ENCODE measurements around the gene CEP41. TPM values are rescaled to one million over a fixed set of nuclear protein-coding genes. Genes with fewer than 3 reads are reported as not detected.

Gene CEP41
- total and polyA plus RNA-seq, 10 of the 15 experiments (the other 5 are each of a cell fraction or from before 2014, with no cell fraction given): 11.4 to 43.0 (median 24.7) TPM

DNA sequence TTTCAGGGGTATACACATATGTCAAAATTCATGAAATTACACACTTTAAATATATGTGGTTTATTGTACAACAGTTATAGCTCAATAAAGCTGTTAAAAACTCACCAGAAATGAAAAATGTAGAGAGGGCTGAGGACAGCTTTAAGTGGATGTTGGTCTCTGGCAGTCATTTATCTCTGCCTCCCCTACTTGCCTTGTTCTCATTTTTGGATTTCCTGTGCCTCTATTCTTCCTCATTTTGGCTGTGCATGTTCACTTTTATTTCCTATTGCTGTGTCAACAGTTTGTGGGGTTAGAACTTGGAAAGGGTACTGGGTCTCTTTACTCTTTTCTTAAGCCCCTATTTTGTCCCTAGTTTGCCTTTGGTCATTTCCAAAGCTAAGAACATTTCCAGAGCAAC lies 32.5 kb upstream of the CEP41 start:
- BruUV-seq (replicated peaks): no TSS peak
- SMC1A ChIA-PET (ENCODE audit: uncharacterized antibody, unreplicated experiment): interaction anchor here (1.1 to 1.6 kb wide), 3 partner anchors 10 to 16 kb away, joined by 4 to 7 read pairs (median 4); no protein-coding TSS in a partner anchor
- H3K36me3 ChIP-seq (ENCODE audit: control insufficient read depth in 2 of 2, insufficient read depth in 2 of 2, low read length in 1 of 2): no peaks in the 10 kb centered on the region
- ATAC-seq (no peak), DNase-seq (ENCODE audit: low read depth, low spot score) (no peak), FAIRE-seq (no peak)
- no peak overlapping the region for H3K27ac ChIP-seq (ENCODE audit: control insufficient read depth, insufficient read depth)
- no peaks in the 10 kb centered on the region for H3K9me3 ChIP-seq (replicated peaks; ENCODE audit: control insufficient read depth, insufficient read depth, low read length)
- no peak overlapping the region for H3K4me3 ChIP-seq
- no peak overlapping the region; the same call in 1 of the 2 replicates for H2AFZ ChIP-seq (ENCODE audit: control insufficient read depth, low read depth, low read length)
- H3K4me1 ChIP-seq (ENCODE audit: control insufficient read depth, insufficient read depth, low read length): peaks cover 11% of the 10 kb centered on the region; the same call in 1 of the 2 replicates
- no peaks in the 10 kb centered on the region for H3K79me2 ChIP-seq (ENCODE audit: control insufficient read depth, insufficient read depth, low read length)
- RAD21 ChIA-PET (ENCODE audit: unreplicated experiment): interaction anchor here (1.5 kb wide), 1 partner anchor 10 kb away, joined by 3 read pairs; no protein-coding TSS in a partner anchor
- H3K4me2 ChIP-seq (ENCODE audit: control insufficient read depth, insufficient read depth): no peak overlapping the region; the same call in 1 of the 2 replicates
- TF ChIP-seq TAF1 (IDR thresholded peaks at IDR 0.05; ENCODE audit: borderline replicate concordance, low read depth, low read length): no peak
- TF ChIP-seq, protein P1, sequence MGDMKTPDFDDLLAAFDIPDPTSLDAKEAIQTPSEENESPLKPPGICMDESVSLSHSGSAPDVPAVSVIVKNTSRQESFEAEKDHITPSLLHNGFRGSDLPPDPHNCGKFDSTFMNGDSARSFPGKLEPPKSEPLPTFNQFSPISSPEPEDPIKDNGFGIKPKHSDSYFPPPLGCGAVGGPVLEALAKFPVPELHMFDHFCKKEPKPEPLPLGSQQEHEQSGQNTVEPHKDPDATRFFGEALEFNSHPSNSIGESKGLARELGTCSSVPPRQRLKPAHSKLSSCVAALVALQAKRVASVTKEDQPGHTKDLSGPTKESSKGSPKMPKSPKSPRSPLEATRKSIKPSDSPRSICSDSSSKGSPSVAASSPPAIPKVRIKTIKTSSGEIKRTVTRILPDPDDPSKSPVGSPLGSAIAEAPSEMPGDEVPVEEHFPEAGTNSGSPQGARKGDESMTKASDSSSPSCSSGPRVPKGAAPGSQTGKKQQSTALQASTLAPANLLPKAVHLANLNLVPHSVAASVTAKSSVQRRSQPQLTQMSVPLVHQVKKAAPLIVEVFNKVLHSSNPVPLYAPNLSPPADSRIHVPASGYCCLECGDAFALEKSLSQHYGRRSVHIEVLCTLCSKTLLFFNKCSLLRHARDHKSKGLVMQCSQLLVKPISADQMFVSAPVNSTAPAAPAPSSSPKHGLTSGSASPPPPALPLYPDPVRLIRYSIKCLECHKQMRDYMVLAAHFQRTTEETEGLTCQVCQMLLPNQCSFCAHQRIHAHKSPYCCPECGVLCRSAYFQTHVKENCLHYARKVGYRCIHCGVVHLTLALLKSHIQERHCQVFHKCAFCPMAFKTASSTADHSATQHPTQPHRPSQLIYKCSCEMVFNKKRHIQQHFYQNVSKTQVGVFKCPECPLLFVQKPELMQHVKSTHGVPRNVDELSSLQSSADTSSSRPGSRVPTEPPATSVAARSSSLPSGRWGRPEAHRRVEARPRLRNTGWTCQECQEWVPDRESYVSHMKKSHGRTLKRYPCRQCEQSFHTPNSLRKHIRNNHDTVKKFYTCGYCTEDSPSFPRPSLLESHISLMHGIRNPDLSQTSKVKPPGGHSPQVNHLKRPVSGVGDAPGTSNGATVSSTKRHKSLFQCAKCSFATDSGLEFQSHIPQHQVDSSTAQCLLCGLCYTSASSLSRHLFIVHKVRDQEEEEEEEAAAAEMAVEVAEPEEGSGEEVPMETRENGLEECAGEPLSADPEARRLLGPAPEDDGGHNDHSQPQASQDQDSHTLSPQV (IDR thresholded peaks at IDR 0.05): no peak
- no peak for TF ChIP-seq CREB1 (IDR thresholded peaks at IDR 0.05; ENCODE audit: low read depth)
- TF ChIP-seq ZNF217 (IDR thresholded peaks at IDR 0.05): no peak
- TF ChIP-seq, protein P2, sequence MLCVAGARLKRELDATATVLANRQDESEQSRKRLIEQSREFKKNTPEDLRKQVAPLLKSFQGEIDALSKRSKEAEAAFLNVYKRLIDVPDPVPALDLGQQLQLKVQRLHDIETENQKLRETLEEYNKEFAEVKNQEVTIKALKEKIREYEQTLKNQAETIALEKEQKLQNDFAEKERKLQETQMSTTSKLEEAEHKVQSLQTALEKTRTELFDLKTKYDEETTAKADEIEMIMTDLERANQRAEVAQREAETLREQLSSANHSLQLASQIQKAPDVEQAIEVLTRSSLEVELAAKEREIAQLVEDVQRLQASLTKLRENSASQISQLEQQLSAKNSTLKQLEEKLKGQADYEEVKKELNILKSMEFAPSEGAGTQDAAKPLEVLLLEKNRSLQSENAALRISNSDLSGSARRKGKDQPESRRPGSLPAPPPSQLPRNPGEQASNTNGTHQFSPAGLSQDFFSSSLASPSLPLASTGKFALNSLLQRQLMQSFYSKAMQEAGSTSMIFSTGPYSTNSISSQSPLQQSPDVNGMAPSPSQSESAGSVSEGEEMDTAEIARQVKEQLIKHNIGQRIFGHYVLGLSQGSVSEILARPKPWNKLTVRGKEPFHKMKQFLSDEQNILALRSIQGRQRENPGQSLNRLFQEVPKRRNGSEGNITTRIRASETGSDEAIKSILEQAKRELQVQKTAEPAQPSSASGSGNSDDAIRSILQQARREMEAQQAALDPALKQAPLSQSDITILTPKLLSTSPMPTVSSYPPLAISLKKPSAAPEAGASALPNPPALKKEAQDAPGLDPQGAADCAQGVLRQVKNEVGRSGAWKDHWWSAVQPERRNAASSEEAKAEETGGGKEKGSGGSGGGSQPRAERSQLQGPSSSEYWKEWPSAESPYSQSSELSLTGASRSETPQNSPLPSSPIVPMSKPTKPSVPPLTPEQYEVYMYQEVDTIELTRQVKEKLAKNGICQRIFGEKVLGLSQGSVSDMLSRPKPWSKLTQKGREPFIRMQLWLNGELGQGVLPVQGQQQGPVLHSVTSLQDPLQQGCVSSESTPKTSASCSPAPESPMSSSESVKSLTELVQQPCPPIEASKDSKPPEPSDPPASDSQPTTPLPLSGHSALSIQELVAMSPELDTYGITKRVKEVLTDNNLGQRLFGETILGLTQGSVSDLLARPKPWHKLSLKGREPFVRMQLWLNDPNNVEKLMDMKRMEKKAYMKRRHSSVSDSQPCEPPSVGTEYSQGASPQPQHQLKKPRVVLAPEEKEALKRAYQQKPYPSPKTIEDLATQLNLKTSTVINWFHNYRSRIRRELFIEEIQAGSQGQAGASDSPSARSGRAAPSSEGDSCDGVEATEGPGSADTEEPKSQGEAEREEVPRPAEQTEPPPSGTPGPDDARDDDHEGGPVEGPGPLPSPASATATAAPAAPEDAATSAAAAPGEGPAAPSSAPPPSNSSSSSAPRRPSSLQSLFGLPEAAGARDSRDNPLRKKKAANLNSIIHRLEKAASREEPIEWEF (IDR thresholded peaks at IDR 0.05; ENCODE audit: insufficient replicate concordance, low read depth, low read length): no peak
- TF ChIP-seq BRCA1 (IDR thresholded peaks at IDR 0.05; ENCODE audit: low read depth, low read length): no peak
- in situ Hi-C loops (cut with MboI) (no loop called here), intact Hi-C loops (cut with micrococcal nuclease; ENCODE audit: unreplicated experiment) (no loop called here)
- no peaks in the 10 kb centered on the region for H4K20me1 ChIP-seq (ENCODE audit: control insufficient read depth, insufficient read depth)
- H3K9ac ChIP-seq (ENCODE audit: control insufficient read depth, insufficient read depth, low read length): no peak overlapping the region
- CTCF ChIA-PET: no interaction called here
- POLR2A ChIA-PET: no interaction called here
- no peaks in the 10 kb centered on the region for H3K27me3 ChIP-seq (replicated peaks in 1 of 2; ENCODE audit: control insufficient read depth in 2 of 2, insufficient read depth in 2 of 2, low read length in 1 of 2)

Data from GM12878 (cell line).